GM21786 (cell line): ENCODE data around the gene PROSER2.
"Not testable (repeated sequence)": the region's sequence is repeated elsewhere in the genome, so short reads cannot be mapped to it uniquely, and the experiment has no call there.

Experiments
- ATAC-seq: cut with Tn5 transposase; IDR thresholded peaks from one replicate; pipeline ENCODE4 v1.9.1; 2021; ENCODE audit not compliant: unreplicated experiment

Gene PROSER2

DNA sequence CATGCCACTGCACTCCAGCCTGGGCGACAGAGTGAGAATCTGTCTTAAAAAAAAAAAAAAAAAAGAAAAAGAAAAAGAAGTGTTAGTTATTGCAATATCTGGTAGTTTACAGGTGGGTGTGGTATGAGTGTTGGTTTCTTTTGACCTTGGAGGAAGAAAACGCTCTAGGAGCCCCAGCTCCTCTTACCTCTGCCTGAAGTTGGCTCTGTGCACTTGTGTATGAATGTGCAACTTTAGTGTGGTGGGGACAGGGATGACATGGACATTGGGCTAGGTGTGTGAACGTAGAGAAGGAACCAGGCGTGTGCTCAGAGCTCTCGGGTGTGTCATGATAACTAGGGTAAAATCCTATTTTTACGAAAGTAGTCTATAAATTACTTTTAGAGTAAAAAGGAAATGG lies 11.9 kb downstream of the PROSER2 start:
- no peak for ATAC-seq

GRCh38 chr10:11835704-11836103 lies 12.5 kb downstream of the PROSER2 start:
- no peak for ATAC-seq

- ATAC-seq: no peak
Measured at GRCh38 chr10:11837372-11838161, 14.4 kb downstream of the PROSER2 start.

DNA sequence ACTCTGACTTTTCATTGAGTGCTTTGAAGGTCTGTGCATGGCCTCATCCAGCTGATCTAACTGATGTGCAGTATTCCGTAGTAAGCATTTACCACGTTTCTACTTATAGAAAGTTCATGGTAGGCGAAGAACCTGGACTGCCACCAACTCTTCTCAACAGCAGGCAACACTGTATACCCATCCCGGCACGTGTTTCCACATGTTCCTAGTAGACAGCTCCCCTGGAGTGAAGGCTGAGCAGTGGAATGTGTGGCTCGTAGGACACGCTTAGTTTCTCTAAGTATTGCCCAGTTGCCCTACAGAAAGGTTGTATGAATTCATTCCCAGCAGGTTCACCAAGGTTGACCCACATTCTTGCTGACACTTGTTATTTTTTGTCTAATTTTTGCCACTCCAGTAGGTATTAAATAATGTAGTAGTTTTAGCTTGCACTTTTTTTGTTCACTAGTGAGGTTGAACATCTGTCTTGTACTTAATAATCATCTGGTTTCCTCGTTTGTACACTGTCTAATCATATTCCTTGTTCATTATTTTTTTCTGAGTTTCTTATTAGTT lies 15.2 kb downstream of the PROSER2 start:
- no peak for ATAC-seq

GRCh38 chr10:11841375-11841774 lies 18.2 kb downstream of the PROSER2 start:
- no peak for ATAC-seq

DNA sequence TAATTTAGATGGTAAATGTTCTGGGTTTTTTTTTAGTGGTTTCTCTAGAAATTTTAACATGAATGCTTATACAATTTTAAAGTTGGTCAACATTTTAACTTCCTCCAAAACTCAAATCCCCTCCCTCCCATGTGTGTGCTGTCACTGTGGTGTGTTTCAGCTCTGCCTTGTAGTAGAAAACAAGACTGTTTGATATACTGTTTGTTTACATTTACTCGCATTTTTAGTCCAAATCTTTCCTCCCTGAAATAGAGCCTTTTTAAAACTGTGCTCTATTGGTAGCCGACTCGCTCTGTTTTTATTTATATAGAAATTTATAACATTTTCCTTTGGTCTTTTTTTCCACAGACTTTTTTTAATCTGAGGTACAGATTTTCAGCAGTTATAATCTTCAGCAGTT lies 19.3 kb downstream of the PROSER2 start:
- ATAC-seq: no peak

DNA sequence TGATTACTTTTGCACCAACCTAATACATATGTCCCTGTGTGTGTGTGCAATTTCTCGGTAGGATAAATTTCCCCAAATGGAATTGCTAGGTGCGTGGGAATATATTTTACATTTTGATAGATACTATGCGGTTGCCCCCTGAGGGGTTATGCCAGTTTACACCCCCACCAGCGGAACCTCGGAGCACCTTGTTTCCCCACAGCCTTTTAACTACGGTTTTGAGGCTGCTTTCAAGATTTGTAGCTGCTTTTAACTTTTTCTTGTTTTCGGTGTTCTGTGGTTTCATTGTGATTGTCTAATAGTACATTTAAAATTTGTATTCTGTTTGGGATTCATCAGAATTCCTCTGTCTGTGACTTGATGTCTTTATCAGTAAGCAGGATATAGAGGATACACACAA lies 22.0 kb downstream of the PROSER2 start:
- ATAC-seq: no peak

GRCh38 chr10:11846542-11846941 lies 23.4 kb downstream of the PROSER2 start:
- no peak for ATAC-seq

DNA sequence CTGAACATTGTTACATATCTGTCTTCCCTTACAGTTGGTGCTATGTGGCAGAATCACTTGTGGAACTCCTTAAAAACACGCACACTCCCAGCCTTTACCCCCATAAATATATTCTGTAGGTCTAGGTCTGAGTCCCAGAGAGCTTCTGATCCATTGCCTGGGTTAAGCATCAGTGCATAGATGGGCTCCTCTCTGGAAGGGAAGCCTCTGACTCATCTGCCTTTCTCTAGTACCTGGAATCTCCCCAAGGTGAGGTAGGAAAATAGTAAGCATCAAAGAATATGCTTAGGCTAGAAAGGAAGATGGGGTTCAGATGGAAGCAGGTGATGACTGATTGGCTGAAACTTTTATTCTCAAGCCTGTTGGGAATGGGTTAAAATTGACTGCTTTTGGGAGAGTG lies 26.1 kb downstream of the PROSER2 start:
- ATAC-seq: no peak

DNA sequence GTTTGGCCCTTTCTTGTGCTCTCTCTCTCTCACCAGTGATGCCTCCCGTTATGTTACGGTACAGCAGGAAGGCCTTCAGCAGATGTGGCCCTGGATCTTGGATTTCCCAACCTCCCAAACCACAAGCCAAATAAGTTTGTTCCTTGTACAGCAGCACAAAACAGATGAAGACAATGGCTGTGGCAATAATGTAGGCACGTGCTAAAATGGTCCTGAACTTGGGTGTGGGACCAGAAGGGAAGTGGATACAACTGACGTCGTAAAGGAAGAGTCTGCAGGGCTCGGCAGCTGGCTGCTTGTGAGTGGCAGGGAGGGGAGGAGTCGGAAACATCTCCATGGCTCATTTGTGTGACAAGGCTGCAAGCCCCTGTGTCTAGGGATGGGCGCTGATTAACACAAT lies 26.8 kb downstream of the PROSER2 start:
- ATAC-seq: no peak

- no peak for ATAC-seq
Measured at GRCh38 chr10:11851910-11852309, 28.8 kb downstream of the PROSER2 start.

DNA sequence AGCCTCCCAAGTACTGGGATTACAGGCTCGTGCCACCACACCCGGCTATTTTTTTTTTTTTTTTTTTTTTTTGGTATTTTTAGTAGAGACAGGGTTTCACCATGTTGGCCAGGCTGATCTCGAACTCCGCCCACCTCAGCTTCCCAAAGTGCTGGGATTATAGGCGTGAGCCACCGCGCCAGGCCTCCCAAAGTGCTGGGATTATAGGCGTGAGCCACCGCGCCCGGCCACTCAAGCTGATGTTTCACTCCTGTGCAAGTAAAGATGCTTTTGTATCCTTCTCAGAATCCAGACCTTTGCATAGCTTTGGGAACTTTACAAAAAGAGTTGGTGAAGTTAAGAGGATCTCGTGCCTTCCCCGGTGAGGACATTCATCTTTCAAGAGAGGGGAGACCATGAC lies 29.5 kb downstream of the PROSER2 start:
- not testable (repeated sequence) for ATAC-seq

DNA sequence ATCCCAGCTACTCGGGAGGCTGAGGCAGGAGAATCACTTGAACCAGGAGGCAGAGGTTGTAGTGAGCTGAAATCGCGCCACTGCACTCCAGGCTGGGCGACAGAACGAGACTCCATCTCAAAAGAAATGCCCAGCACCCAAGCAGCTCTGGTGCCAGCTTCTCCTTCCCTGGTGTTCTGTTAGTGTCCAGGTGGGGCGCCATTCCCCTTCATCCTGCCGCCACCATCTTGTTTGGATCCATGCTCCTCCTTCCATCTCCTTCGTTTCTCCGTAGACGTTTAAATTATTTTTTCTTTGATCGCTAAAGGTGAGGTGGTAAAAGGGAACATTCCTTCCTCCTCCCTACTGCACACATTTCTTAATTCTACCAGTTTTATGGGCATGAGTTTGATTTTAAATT lies 30.3 kb downstream of the PROSER2 start:
- no peak for ATAC-seq

DNA sequence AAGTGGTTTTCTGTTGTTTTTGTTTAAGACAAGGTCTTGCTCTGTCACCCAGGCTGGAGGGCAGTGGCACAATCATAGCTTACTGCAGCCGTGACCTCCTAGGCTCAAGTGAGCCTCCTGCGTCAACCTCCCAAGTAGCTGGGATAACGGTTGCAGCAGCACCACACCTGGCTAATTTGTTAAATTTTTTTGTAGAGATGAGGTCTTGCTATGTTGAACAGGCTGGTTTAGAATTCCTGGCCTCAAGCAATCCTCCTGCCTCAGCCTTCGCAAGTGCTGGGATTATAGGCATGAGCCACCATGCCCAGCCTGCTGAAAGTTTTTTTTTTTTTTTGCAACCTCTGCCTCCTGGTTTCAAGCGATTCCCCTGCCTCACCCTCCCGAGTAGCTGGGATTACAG lies 31.1 kb downstream of the PROSER2 start:
- no peak for ATAC-seq

- ATAC-seq: no peak
Measured at GRCh38 chr10:11856089-11856488, 32.9 kb downstream of the PROSER2 start.

- ATAC-seq: no peak
Measured at GRCh38 chr10:11856678-11857077, 33.5 kb downstream of the PROSER2 start.

- ATAC-seq: no peak
Measured at GRCh38 chr10:11858093-11858492, 34.9 kb downstream of the PROSER2 start.

DNA sequence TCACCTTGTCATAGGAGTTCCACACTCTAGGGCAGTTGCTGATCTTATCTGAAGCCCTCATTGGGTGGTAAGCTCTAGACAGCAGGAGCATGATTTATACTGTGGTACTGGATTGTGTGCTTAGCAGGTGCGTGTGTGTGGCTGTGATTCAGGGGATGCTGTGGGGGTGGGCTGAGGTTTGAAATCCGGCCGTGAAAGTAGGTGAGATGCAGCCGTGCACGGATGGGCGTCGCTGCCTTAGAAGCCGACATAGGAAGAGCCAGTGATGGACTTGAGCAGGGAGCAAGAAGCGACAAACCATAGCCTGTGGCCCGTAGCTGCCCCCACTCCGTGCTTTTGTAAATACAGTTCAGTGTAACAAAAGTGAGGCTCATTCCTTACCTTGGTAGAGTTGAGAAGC lies 38.2 kb downstream of the PROSER2 start:
- ATAC-seq: no peak

- ATAC-seq: no peak
Measured at GRCh38 chr10:11861811-11862428, 38.8 kb downstream of the PROSER2 start.

DNA sequence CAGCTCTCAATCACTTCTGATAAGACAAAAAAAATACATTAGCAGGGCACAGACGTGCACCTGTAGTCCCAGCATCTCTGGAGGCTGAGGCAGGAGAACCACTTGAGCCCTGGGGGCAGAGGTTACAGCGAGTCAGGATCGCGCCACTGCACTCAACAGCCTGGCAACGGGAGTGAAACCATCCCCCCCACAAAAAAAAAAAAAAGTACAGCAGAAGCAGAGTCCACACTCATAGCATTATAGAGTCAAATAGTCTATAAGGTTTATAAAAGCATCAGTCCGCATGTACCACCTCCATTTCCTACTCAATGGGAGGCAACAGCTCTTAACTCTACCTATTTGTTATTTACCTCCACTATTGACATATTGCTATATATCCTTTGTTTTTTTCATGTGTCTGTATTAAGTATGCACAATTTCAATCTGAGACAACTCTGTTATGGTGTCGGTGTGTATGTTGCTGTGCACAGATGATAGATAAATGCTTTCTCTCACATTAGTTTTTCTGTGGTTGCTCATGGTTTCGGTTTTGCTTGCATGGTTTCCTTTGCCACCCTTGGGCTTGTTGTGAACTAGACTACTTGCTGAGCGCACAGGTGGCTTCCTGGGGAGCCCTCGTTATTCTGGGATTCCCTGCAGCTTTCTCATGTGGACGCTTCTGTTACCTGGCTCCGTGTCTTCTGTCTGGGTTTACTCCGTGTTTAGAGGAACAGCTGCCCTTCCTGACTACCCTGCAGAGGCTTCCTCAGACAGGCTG lies 40.4 kb downstream of the PROSER2 start:
- peak; percentile 98 for ATAC-seq

- ATAC-seq: no peak
Measured at GRCh38 chr10:11864727-11865126, 41.6 kb downstream of the PROSER2 start.

GRCh38 chr10:11865561-11865960 lies 42.4 kb downstream of the PROSER2 start:
- ATAC-seq: no peak
